ENCODE measurements around the gene ACP7. TPM values are rescaled to one million over a fixed set of nuclear protein-coding genes. Genes with fewer than 3 reads are reported as not detected.

ACP7 gene, protein sequence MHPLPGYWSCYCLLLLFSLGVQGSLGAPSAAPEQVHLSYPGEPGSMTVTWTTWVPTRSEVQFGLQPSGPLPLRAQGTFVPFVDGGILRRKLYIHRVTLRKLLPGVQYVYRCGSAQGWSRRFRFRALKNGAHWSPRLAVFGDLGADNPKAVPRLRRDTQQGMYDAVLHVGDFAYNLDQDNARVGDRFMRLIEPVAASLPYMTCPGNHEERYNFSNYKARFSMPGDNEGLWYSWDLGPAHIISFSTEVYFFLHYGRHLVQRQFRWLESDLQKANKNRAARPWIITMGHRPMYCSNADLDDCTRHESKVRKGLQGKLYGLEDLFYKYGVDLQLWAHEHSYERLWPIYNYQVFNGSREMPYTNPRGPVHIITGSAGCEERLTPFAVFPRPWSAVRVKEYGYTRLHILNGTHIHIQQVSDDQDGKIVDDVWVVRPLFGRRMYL
- not detected for total RNA-seq
- not detected for polyA plus RNA-seq (ENCODE audit: insufficient read depth, low read depth, low replicate concordance)
- long read RNA-seq, donor 1: 0 reads
- long read RNA-seq, donor 2: 0 reads

DNA sequence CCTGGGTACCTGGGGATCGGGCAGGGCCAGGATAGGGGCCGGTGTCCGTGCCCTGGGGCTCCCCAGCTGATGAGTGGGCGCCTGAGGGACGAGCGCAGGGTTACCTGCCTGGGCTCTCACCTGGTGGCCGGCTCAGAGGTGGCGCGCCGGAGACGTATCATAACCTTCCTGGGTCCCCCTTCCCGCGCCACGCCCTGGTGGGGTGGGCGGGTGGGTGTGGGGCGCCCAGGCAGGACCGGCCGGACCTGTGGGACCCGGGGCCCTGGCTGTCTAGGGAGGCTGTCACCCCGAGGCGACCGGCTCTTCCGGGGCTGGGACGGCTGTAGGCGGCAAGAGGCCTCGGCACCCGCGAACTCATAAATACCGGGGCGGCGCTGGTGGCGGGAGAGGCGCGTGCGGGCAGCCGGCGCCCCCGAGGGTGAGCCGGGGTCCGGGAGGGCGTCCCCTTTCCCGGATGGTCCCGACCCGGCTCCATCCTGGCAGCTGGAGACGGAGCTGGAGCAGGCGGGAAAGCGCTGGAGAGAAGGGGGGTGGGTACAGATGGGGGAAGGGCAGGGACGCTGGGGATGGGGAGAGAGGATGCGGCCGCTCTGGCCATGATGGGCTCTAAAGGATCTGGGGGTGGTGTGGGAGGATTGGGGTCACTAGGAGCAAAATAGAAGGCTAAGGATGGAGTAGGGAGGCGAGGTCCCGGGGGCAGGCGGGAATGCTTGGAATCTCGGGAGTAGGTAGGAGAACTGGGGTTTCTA lies at the start of gene ACP7:
Gene ACP7, plus strand, starts transcription at position 386 of the 749 bp plus-strand sequence. CDS start 902 bp downstream, outside the sequence.
- intact Hi-C loops (cut with DNase I; ENCODE audit: low total_unique reads): no loop called here
- no peak within 1 kb of the TSS for H3K27ac ChIP-seq
- H3K36me3 ChIP-seq (ENCODE audit: low read depth, missing control alignments): no peaks in the 10 kb centered on the region
- H3K27me3 ChIP-seq: no peaks in the 10 kb centered on the region
- no peak for DNase-seq
- H3K4me1 ChIP-seq: peaks cover 13% of the 10 kb centered on the region
- WGBS, 2 donors: 4% methylated on average over 23 to 54 of the region's 54 CpGs
- H3K4me3 ChIP-seq: peak within 1 kb of the TSS; percentile 26 to 36
- no peaks in the 10 kb centered on the region for H3K9me3 ChIP-seq
- TF ChIP-seq CTCF (IDR thresholded peaks at IDR 0.05) (no peak), POLR2A (IDR thresholded peaks at IDR 0.05) (no peak)

- Histone ChIP-seq H3K27ac (no peak overlapping the region), H3K9me3 (no peaks in the 10 kb centered on the region), H3K4me3 (no peak overlapping the region), H3K4me1 (peaks cover 9% of the 10 kb centered on the region), H3K36me3 (ENCODE audit: low read depth, missing control alignments) (no peaks in the 10 kb centered on the region), H3K27me3 (no peaks in the 10 kb centered on the region)
- intact Hi-C loops (cut with DNase I; ENCODE audit: low total_unique reads): no loop called here
- no peak for DNase-seq
- TF ChIP-seq POLR2A (IDR thresholded peaks at IDR 0.05) (no peak), CTCF (IDR thresholded peaks at IDR 0.05) (no peak)
These were observed 47.6 kb upstream of the ACP7 start for GRCh38 chr19:39036581-39036980.

DNA sequence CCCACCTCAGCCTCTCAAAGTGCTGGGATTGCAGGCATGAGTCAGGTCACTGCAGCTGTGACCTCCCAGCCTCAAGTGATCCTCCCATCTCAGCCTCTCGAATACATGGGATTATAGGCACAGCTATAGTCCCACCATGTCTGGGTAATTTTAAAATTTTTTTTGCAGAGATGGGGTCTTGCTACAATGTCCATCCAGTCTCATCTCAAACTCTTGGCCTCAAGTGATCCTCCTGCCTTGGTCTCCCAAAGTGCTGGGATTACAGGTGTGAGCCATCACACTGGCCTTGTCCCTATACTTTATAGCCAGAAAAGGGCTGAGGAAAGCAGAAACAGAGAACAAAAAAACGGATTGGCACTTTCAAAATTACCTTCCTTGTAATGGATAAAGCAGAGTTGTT lies 47.0 kb upstream of the ACP7 start:
- intact Hi-C loops (cut with DNase I; ENCODE audit: low total_unique reads): no loop called here
- Histone ChIP-seq H3K4me3 (no peak overlapping the region), H3K4me1 (peaks cover 7% of the 10 kb centered on the region), H3K9me3 (no peaks in the 10 kb centered on the region), H3K27me3 (no peaks in the 10 kb centered on the region), H3K27ac (no peak overlapping the region), H3K36me3 (ENCODE audit: low read depth, missing control alignments) (no peaks in the 10 kb centered on the region)
- no peak for DNase-seq
- WGBS, 2 donors: 58 to 62% methylated on average over 2 of the region's 2 CpGs
- no peak for TF ChIP-seq POLR2A (IDR thresholded peaks at IDR 0.05)
- TF ChIP-seq CTCF (IDR thresholded peaks at IDR 0.05): no peak

- Histone ChIP-seq H3K4me3 (no peak overlapping the region), H3K36me3 (ENCODE audit: low read depth, missing control alignments) (no peaks in the 10 kb centered on the region), H3K4me1 (no peaks in the 10 kb centered on the region), H3K27ac (no peak overlapping the region), H3K27me3 (no peaks in the 10 kb centered on the region), H3K9me3 (no peaks in the 10 kb centered on the region)
- TF ChIP-seq POLR2A (IDR thresholded peaks at IDR 0.05) (no peak), CTCF (IDR thresholded peaks at IDR 0.05) (no peak)
- 10 to 16% methylated on average over 8 to 9 of the region's 9 CpGs for WGBS, 2 donors
- intact Hi-C loops (cut with DNase I; ENCODE audit: low total_unique reads): no loop called here
- DNase-seq: peak; percentile 39
These were observed 46.1 kb upstream of the ACP7 start for GRCh38 chr19:39038098-39038497.
